ENCODE results near the gene PSME3IP1.

- TF ChIP-seq POLR2AphosphoS5 (IDR thresholded peaks at IDR 0.05; ENCODE audit: low read depth, low read length) = no peak
- TF ChIP-seq POLR2A (IDR thresholded peaks at IDR 0.05; ENCODE audit: low read depth, low read length) = no peak
These were observed 77.4 kb downstream of the PSME3IP1 start for GRCh38 chr16:57108432-57108831.

Data from GM12892 (cell line).